Natural killer cell (primary cell): ENCODE results near the gene COL15A1. TPM values are rescaled to one million over a fixed set of nuclear protein-coding genes. Genes with fewer than 3 reads are reported as not detected.

Source experiments
- ATAC-seq, 3 donors: fragments of 150-1000 bp in 2 of 3; fragments of 200-7000 bp in 1 of 3; cut with Tn5 transposase; 1 replicate in 1 of 3; 2 replicates in 2 of 3; pipeline ENCODE4 v1.10.0; 2021; ENCODE audit warnings: mild to moderate bottlenecking in 2 of 3, moderate library complexity in 2 of 3
- DNase-seq, 2 donors: peaks; one replicate each; pipeline versions ENCODE4 v3.0.0 to v3.0.0-alpha.2; 2013 to 2021; ENCODE audit warnings: mixed read lengths in 1 of 2
- H3K27ac ChIP-seq: one replicate; pipeline ENCODE4 v1.5.1; 2013; ENCODE audit warnings: mild to moderate bottlenecking, low read length
- H3K27me3 ChIP-seq: one replicate; pipeline ENCODE4 v1.6.1; 2013; ENCODE audit warnings: low read length; ENCODE audit not compliant: control insufficient read depth, insufficient read depth
- H3K36me3 ChIP-seq: one replicate; pipeline ENCODE4 v1.6.1; 2013; ENCODE audit warnings: low read length; ENCODE audit not compliant: control insufficient read depth, insufficient read depth
- H3K4me1 ChIP-seq: one replicate; pipeline ENCODE4 v1.6.1; 2013; ENCODE audit warnings: low read length; ENCODE audit not compliant: control insufficient read depth, insufficient read depth
- H3K4me3 ChIP-seq: one replicate; pipeline ENCODE4 v1.5.1; 2013; ENCODE audit warnings: low read length
- H3K9me3 ChIP-seq: one replicate; pipeline ENCODE4 v1.6.1; 2013; ENCODE audit warnings: low read length; ENCODE audit not compliant: control insufficient read depth, insufficient read depth
- H3K27ac Mint-ChIP-seq, 2 donors: one replicate each; pipeline ENCODE4 v1.8.0; 2022; ENCODE audit warnings: mild to moderate bottlenecking in 2 of 2, mixed read lengths in 2 of 2, moderate library complexity in 1 of 2
- H3K27me3 Mint-ChIP-seq, 2 donors: one replicate each; pipeline ENCODE4 v1.8.0; 2022; ENCODE audit warnings: low read depth in 2 of 2, mixed read lengths in 2 of 2
- H3K36me3 Mint-ChIP-seq: one replicate; pipeline ENCODE4 v1.8.0; 2022; ENCODE audit warnings: mixed read lengths
- H3K4me1 Mint-ChIP-seq, 2 donors: one replicate each; pipeline ENCODE4 v1.8.0; 2022; ENCODE audit warnings: mixed read lengths in 2 of 2
- H3K4me3 Mint-ChIP-seq: one replicate; pipeline ENCODE4 v1.8.0; 2022; ENCODE audit warnings: mild to moderate bottlenecking, moderate library complexity, mixed read lengths
- H3K9me3 Mint-ChIP-seq, 2 donors: one replicate each; pipeline ENCODE4 v1.8.0; 2022; ENCODE audit warnings: mixed read lengths in 2 of 2
- CTCF ChIP-seq: fragments of 200-600 bp; IDR thresholded peaks from one replicate; pipeline ENCODE4 v1.8.0; 2022; ENCODE audit warnings: antibody characterized with exemption
- WGBS: methylation state at CpG from one replicate; pipeline ENCODE4 v1.1.7; 2013; ENCODE audit warnings: missing lambda C conversion rate; ENCODE audit not compliant: insufficient coverage; 5-methylcytosine and 5-hydroxymethylcytosine counted together
- intact Hi-C: fragments of 100-400 bp; cut with micrococcal nuclease; formaldehyde crosslinking; loops from one replicate; pipeline ENCODE4 v1.14.2; 2022
- total RNA-seq, 4 donors: library from RNA; stranded (reverse); fragments of 120-200 nt in 1 of 4; gene quantifications; one replicate each; pipeline versions ENCODE4 v1.2.3 to v1.2.4, GENCODE V29; 2013 to 2022

Gene COL15A1
- total RNA-seq, 3 donors from 2014 or later (not counting 1 experiment from before 2014, with no cell fraction given), result 0.18 to 0.82 (median 0.19) TPM

GRCh38 chr9:98967680-98968079 is 24.0 kb downstream of the COL15A1 start:
- 89% methylated on average over 4 of the region's 4 CpGs for WGBS

GRCh38 chr9:98968601-98969337 is 25.1 kb downstream of the COL15A1 start:
- no peaks in the 10 kb centered on the region for H3K36me3 ChIP-seq
- Mint-ChIP-seq H3K4me3 (no peak overlapping the region), H3K4me1 (no peaks in the 10 kb centered on the region), H3K36me3 (no peaks in the 10 kb centered on the region), H3K27ac (no peak overlapping the region), H3K27me3 (peaks cover 5 to 7% of the 10 kb centered on the region in 2 donors), H3K9me3 (no peaks in the 10 kb centered on the region)
- H3K27me3 ChIP-seq, result no peaks in the 10 kb centered on the region
- H3K4me3 ChIP-seq, result no peak overlapping the region
- H3K4me1 ChIP-seq, result no peaks in the 10 kb centered on the region
- no peak for TF ChIP-seq CTCF
- H3K9me3 ChIP-seq, result no peaks in the 10 kb centered on the region
- no peak overlapping the region for H3K27ac ChIP-seq
- no peak for DNase-seq
- WGBS, result 93% methylated on average over 6 of the region's 6 CpGs
- intact Hi-C loops, result no loop called here
- no peak for ATAC-seq

More at GRCh38 chr9:98967680-98968079, 24.0 kb downstream of the COL15A1 start:
- Histone ChIP-seq H3K27ac (no peak overlapping the region), H3K36me3 (no peaks in the 10 kb centered on the region), H3K4me3 (no peak overlapping the region), H3K4me1 (no peaks in the 10 kb centered on the region), H3K9me3 (no peaks in the 10 kb centered on the region), H3K27me3 (no peaks in the 10 kb centered on the region)
- Mint-ChIP-seq H3K27me3 (peaks cover 1 to 3% of the 10 kb centered on the region in 2 donors), H3K4me3 (no peak overlapping the region), H3K36me3 (no peaks in the 10 kb centered on the region), H3K27ac (no peak overlapping the region), H3K9me3 (no peaks in the 10 kb centered on the region), H3K4me1 (no peaks in the 10 kb centered on the region)
- no peak for TF ChIP-seq CTCF
- ATAC-seq, result no peak
- intact Hi-C loops, result no loop called here
- DNase-seq, result no peak

- H3K27ac Mint-ChIP-seq, result no peak overlapping the region
- H3K36me3 Mint-ChIP-seq, result no peaks in the 10 kb centered on the region
- Histone ChIP-seq H3K36me3 (no peaks in the 10 kb centered on the region), H3K27ac (no peak overlapping the region), H3K9me3 (no peaks in the 10 kb centered on the region), H3K27me3 (peaks cover 6% of the 10 kb centered on the region), H3K4me3 (no peak overlapping the region), H3K4me1 (peaks cover 10% of the 10 kb centered on the region)
- DNase-seq (no peak), ATAC-seq (no peak)
- TF ChIP-seq CTCF, result no peak
- H3K9me3 Mint-ChIP-seq, result no peaks in the 10 kb centered on the region
- H3K4me3 Mint-ChIP-seq, result no peak overlapping the region
- intact Hi-C loops, result no loop called here
- H3K4me1 Mint-ChIP-seq, result peaks cover 7% of the 10 kb centered on the region in 2 donors
- H3K27me3 Mint-ChIP-seq, result peaks cover 10 to 12% of the 10 kb centered on the region in 2 donors
- 93% methylated on average over 6 of the region's 7 CpGs for WGBS
Observed at GRCh38 chr9:98970532-98971041, 26.9 kb downstream of the COL15A1 start.
